DOHH2 (cell line): Measurements from ENCODE around the gene C4orf33.

ENCODE experiments used
- H3F3A ChIP-seq: fragments of 200-600 bp; sonication (generic), shearing (Covaris generic); 2 replicates; pipeline ENCODE4 v1.6.0; 2016; ENCODE audit warnings: antibody characterized with exemption, mild to moderate bottlenecking; ENCODE audit not compliant: control insufficient read depth, insufficient read depth
- H3K27ac ChIP-seq: fragments of 200-600 bp; sonication (generic); 2 replicates; pipeline ENCODE4 v1.5.1; 2014; ENCODE audit warnings: low read depth, mild to moderate bottlenecking, low read length, moderate library complexity
- H3K27me3 ChIP-seq: fragments of 200-600 bp; sonication (generic); 2 replicates; pipeline ENCODE4 v1.6.1; 2014; ENCODE audit warnings: mild to moderate bottlenecking, low read length, mixed read lengths; ENCODE audit not compliant: control insufficient read depth
- H3K36me3 ChIP-seq: fragments of 200-600 bp; sonication (generic); 2 replicates; pipeline ENCODE4 v1.6.1; 2014; ENCODE audit warnings: mild to moderate bottlenecking, low read length, moderate library complexity, mixed read lengths; ENCODE audit not compliant: control insufficient read depth
- H3K4me1 ChIP-seq: fragments of 200-600 bp; sonication (generic); 2 replicates; pipeline ENCODE4 v1.6.1; 2014; ENCODE audit warnings: mild to moderate bottlenecking, low read length, mixed read lengths; ENCODE audit not compliant: control insufficient read depth
- H3K4me2 ChIP-seq: fragments of 200-600 bp; sonication (generic); 2 replicates; pipeline ENCODE4 v1.6.0; 2014; ENCODE audit warnings: mild to moderate bottlenecking, low read length, moderate library complexity
- H3K4me3 ChIP-seq: fragments of 200-600 bp; sonication (generic); 2 replicates; pipeline ENCODE4 v1.5.1; 2014; ENCODE audit warnings: mild to moderate bottlenecking, low read length, mixed read lengths
- H3K79me2 ChIP-seq: fragments of 200-600 bp; sonication (generic); 2 replicates; pipeline ENCODE4 v1.6.1; 2014; ENCODE audit warnings: mild to moderate bottlenecking, low read length, mixed read lengths; ENCODE audit not compliant: control insufficient read depth
- H3K9me2 ChIP-seq: fragments of 200-600 bp; sonication (generic); replicated peaks from 2 replicates; pipeline ENCODE4 v1.6.1; 2014; ENCODE audit warnings: mild to moderate bottlenecking, low read length, mixed read lengths; ENCODE audit not compliant: control insufficient read depth
- H3K9me3 ChIP-seq: fragments of 200-600 bp; sonication (generic); 2 replicates; pipeline ENCODE4 v1.6.1; 2014; ENCODE audit warnings: antibody characterized with exemption, low read length, mixed read lengths; ENCODE audit not compliant: control insufficient read depth, insufficient read depth
- H4K20me1 ChIP-seq: fragments of 200-600 bp; sonication (generic); 2 replicates; pipeline ENCODE4 v1.6.0; 2014; ENCODE audit warnings: low read depth, mild to moderate bottlenecking, antibody characterized with exemption, low read length, moderate library complexity; ENCODE audit not compliant: control insufficient read depth, insufficient read depth
- EZH2phosphoT487 ChIP-seq: fragments of 200-600 bp; sonication (generic); IDR thresholded peaks from 2 replicates; pipeline ENCODE4 v1.6.1; 2017; ENCODE audit warnings: borderline replicate concordance, mild to moderate bottlenecking, antibody characterized with exemption, low read length, moderate library complexity, mixed read lengths
- TF ChIP-seq, protein P1 (sequence below): fragments of 200-600 bp; sonication (generic); IDR thresholded peaks from one replicate; pipeline ENCODE4 v1.5.1; 2014; ENCODE audit warnings: antibody characterized with exemption, mild to moderate bottlenecking, low read depth, low read length; ENCODE audit not compliant: poor library complexity, severe bottlenecking

C4orf33 gene

DNA sequence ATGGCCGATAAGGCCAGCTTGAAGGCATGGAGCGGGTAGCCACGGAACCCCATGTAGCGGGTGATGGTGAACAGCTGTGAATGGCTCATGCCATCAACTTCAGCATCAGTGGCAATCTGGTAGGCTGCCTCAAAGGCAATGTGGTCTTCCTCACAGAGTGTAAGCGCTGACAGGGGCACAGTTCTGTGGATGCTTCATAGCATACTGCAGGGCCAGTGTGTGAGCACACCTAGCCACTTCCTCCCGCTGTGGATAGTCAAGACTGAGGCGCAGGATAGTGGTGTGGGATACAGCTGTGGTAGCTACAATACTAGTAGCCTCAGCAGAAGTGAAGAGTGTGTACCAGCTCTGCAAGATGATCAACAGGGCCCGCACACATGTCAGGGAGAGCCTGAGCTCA, 40.5 kb downstream of the C4orf33 start:
- no peaks in the 10 kb centered on the region for H3K36me3 ChIP-seq
- no peak for TF ChIP-seq EZH2phosphoT487
- TF ChIP-seq, protein P1, sequence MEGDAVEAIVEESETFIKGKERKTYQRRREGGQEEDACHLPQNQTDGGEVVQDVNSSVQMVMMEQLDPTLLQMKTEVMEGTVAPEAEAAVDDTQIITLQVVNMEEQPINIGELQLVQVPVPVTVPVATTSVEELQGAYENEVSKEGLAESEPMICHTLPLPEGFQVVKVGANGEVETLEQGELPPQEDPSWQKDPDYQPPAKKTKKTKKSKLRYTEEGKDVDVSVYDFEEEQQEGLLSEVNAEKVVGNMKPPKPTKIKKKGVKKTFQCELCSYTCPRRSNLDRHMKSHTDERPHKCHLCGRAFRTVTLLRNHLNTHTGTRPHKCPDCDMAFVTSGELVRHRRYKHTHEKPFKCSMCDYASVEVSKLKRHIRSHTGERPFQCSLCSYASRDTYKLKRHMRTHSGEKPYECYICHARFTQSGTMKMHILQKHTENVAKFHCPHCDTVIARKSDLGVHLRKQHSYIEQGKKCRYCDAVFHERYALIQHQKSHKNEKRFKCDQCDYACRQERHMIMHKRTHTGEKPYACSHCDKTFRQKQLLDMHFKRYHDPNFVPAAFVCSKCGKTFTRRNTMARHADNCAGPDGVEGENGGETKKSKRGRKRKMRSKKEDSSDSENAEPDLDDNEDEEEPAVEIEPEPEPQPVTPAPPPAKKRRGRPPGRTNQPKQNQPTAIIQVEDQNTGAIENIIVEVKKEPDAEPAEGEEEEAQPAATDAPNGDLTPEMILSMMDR = no peak
- no peaks in the 10 kb centered on the region for H3K79me2 ChIP-seq
- no peaks in the 10 kb centered on the region; the same call in 1 of the 2 replicates for H3K9me3 ChIP-seq
- H3F3A ChIP-seq = no peaks in the 10 kb centered on the region
- no peak overlapping the region for H3K27ac ChIP-seq
- H3K9me2 ChIP-seq = no peaks in the 10 kb centered on the region
- H3K4me2 ChIP-seq = no peak overlapping the region
- no peak overlapping the region for H3K4me3 ChIP-seq
- no peaks in the 10 kb centered on the region for H4K20me1 ChIP-seq
- H3K4me1 ChIP-seq = no peaks in the 10 kb centered on the region
- H3K27me3 ChIP-seq = peaks cover 2% of the 10 kb centered on the region; the same call in 1 of the 2 replicates

DNA sequence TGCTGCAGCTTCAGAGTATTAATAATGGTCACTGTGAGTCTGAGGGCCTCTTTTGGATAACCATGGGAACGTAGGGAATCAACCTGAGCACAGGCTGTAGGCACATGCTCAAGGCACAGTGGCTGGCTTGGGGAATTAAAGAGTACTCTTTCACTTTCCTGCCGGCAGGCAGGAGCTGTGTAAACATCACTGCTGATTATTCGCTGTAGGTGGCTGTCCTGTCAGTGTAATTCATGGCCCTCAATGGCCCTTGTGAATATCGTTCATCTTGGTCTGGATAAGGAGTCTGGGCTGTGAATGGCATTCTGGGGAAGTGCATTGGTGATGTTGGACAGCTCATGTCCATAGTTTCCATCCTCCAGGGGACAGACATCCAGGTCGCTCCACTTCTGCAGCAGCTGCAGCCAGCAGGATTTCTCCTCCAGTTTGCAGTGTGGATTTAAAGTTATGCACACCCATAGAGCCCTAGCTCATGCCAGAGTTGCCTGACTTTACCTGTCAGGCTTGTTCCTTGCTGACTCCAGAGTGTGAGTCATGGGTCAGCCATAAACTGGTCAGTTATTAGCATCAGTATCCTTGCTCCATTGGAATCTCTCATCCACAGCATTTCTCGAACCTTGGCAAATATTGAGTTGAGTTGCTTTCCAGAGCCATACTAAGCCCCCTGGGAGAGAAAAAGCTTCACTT, 43.0 kb downstream of the C4orf33 start:
- TF ChIP-seq, protein P1 = no peak
- TF ChIP-seq EZH2phosphoT487 = no peak
- no peak overlapping the region for H3K4me2 ChIP-seq
- peaks cover 2% of the 10 kb centered on the region for H3K27me3 ChIP-seq
- H3K79me2 ChIP-seq = no peaks in the 10 kb centered on the region
- H4K20me1 ChIP-seq = no peaks in the 10 kb centered on the region
- H3K9me3 ChIP-seq = no peaks in the 10 kb centered on the region
- H3K27ac ChIP-seq = no peak overlapping the region
- H3K4me1 ChIP-seq = no peaks in the 10 kb centered on the region
- H3K36me3 ChIP-seq = no peaks in the 10 kb centered on the region
- H3F3A ChIP-seq = no peaks in the 10 kb centered on the region
- no peaks in the 10 kb centered on the region for H3K9me2 ChIP-seq
- no peak overlapping the region for H3K4me3 ChIP-seq

DNA sequence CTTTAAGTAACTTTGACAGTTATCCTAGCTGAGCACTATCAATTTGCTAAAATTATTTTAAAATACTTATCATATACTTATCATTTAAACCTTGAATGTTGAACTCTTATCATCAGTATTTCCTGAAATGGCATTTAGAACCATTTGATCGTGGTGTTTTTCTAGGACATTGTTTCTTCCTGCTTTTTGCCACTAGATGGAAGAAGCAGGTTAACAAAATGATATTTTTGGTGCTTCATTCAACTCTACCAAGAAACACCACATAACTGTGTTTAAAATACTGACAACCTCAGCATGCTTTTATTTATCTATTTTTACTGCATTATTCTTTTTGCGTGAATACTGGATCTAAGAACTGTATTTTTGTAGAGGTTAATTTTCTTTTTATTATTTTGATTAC, 44.6 kb downstream of the C4orf33 start:
- Histone ChIP-seq H3K4me3 (no peak overlapping the region), H3K27ac (no peak overlapping the region), H3K9me2 (no peaks in the 10 kb centered on the region), H3K36me3 (no peaks in the 10 kb centered on the region), H3F3A (no peaks in the 10 kb centered on the region), H3K4me1 (no peaks in the 10 kb centered on the region), H4K20me1 (no peaks in the 10 kb centered on the region), H3K79me2 (no peaks in the 10 kb centered on the region), H3K9me3 (no peaks in the 10 kb centered on the region), H3K4me2 (no peak overlapping the region), H3K27me3 (no peaks in the 10 kb centered on the region; the same call in 1 of the 2 replicates)
- TF ChIP-seq, protein P1 = no peak
- no peak for TF ChIP-seq EZH2phosphoT487
